GM19397 (cell line): Measurements from ENCODE around the gene ADGRA3.

ENCODE experiments used
- ATAC-seq: cut with Tn5 transposase; IDR thresholded peaks from one replicate; pipeline ENCODE4 v1.9.1; 2021; ENCODE audit warnings: mild to moderate bottlenecking, moderate library complexity; ENCODE audit not compliant: unreplicated experiment

ADGRA3 gene

DNA sequence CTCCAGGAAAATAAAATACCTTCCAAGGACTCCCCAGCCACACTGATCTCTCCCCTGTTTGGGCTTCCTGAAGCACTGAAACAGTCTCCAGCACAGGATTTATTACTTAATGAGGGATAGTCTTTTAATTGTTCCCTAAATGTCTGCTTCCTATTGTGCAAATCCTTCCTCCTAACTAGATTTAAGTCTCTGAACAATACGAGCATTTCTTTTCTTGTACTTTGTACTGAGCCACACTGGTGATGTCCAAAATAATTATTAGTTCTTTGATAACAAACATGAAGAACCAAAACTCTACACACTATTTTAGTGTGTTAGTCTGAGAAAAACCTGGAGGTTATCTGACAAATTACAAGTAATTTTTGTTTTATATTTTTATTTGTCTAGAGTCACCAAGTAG is 5.1 kb downstream of the ADGRA3 start:
- no peak for ATAC-seq

DNA sequence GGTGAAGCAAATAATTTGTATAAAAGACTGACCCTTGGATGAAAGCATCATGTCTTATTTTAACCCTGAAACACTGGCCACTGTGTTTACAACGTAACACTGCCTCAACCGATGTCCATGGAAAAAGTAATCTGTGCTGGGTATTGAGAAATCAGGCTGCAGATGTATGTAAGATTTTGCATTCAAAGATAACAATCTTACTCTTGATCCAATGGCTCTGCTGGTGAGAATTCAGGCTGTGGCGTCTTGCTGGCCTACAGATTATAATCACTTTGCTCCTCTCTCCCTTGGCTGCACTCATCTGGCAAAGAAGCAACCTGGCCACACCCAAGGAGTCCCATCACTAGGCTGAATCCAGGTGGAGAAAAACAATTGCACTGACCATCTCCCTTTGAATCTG is 7.5 kb downstream of the ADGRA3 start:
- ATAC-seq = no peak

GRCh38 chr4:22504922-22505321 is 10.9 kb downstream of the ADGRA3 start:
- no peak for ATAC-seq

DNA sequence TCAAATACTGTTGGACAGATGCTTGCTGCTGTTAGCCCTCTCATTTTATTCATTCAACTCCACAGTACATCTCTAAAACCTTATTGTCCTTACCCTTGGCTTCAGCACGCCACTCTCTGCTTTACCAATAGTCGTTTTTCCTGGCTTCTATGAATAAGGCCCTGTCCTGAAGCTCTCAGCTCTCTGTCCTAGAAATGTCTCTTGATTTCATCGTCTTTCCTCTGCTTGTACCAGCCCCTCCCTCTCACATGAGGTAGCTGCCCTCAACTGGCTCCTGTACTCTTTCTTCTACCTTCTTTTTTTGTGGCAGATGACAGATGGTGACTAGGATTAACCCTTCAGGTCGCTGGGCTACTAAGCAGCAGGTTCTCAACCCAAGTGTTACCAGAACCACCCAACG is 11.4 kb downstream of the ADGRA3 start:
- ATAC-seq = no peak

GRCh38 chr4:22502895-22503814 is 12.7 kb downstream of the ADGRA3 start:
- no peak for ATAC-seq

- ATAC-seq = no peak
Observed at GRCh38 chr4:22501715-22502095, 14.2 kb downstream of the ADGRA3 start.

GRCh38 chr4:22500831-22501714 is 14.8 kb downstream of the ADGRA3 start:
- no peak for ATAC-seq

DNA sequence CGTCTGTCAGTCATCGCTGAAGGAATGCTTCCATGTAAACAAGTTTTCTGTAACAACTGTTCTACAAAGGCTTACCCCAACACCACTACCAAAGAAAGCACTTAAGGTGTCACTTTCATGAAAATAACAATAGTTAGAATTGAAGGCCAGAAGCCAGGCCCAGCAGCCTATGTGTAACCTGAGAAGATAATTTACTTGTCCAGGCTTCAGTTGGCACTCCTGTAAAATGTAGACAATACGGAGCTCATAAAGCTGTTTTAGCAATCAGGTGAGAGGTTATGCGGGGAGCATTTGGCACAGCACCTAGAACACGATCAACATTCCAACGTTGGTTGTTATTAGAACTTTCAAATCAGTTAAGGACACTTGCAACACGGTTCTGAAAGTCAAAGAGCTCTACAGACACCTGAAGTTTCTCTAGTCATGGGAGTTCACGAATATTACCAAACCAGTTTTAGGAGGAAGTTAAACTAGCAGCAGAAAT is 15.7 kb downstream of the ADGRA3 start:
- no peak for ATAC-seq

DNA sequence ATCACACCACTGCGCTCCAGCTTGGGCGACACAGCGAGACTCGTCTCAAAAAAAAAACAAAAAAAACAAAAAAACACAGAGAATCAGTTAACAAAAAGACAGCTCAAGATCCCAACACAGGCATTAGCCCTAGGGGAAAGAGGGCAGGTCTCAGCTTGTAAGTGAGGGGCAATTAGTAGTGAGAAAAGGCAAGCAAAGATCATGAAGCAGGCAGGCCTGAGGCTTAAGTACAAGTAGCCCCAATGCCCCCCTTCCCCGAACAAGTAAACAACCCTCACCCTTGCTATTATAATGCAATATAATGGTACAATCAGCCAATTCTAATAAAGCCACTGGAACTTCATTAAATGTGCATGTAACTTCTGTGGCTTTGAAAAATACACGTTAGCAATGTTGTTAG is 17.0 kb downstream of the ADGRA3 start:
- no peak for ATAC-seq

DNA sequence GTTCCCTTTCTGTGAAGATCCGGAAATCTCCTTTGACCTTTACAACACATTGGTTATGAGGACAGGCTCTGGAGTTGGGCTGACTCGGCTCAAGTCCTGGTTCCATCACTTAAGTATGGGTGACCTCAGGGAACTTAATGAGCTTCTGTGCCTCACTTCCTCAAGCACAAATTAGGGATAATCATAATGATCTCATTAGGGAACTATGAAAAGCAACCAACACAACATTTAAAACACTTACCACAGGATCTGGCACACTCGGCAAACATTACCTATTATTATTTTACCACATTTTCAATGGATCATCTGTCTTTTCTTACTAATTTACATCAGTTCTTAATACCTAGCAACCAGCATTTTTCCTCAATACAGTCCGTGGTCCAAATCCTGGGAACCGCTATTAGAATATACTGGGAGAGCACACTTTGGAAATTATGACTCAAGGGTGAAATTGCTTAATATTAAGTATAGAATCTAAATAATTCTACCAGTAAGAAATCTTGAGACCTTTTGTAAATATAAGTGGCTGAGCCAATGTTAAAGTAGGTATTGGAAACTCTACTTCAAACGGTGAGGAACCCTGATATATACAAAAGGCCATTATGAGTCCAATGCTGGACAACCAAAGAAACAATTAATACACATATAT is 19.6 kb downstream of the ADGRA3 start:
- ATAC-seq = no peak

- ATAC-seq = no peak
Observed at GRCh38 chr4:22493523-22493922, 22.3 kb downstream of the ADGRA3 start.

DNA sequence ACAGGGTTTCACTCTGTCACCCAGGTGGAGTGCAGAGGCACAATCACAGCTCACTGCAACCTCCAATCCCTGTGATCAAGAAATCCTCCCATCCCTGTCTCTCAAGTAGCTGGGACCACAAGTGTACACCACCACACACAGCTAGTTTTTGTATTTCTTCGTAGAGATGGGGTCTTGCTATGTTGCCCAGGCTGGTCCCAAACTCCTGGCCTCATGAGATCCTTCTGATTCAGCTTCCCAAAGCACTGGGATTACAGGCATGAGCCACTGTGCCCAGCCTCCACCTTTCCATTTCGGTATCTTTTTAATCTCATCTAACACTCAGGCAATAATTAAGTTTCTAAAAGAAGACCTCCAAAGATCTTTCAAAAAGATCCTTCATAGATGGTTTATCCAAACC is 22.9 kb downstream of the ADGRA3 start:
- no peak for ATAC-seq

- no peak for ATAC-seq
Observed at GRCh38 chr4:22491939-22492338, 23.9 kb downstream of the ADGRA3 start.

GRCh38 chr4:22490718-22491315 is 25.0 kb downstream of the ADGRA3 start:
- ATAC-seq = no peak

- ATAC-seq = no peak
Observed at GRCh38 chr4:22488106-22488505, 27.8 kb downstream of the ADGRA3 start.

GRCh38 chr4:22487328-22487727 is 28.5 kb downstream of the ADGRA3 start:
- no peak for ATAC-seq

DNA sequence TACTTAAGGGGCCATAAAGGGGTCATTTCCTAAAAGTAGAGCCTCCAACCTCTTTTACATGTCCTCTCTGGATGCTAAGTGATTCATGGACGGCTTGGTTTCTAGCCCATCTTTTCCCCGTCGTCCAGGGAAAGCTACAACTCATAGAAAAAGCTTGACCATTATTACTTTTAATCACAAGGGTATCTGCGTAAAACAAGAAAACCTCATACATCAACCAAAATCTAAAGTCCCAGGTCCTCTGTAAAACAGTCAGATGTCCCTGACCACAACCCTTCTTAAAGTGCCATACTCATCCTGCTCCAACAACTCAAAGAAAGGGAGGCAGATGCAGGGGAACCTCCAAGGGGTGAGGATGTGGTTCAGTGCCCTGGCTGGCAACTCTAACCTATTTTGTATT is 29.6 kb downstream of the ADGRA3 start:
- ATAC-seq = no peak

DNA sequence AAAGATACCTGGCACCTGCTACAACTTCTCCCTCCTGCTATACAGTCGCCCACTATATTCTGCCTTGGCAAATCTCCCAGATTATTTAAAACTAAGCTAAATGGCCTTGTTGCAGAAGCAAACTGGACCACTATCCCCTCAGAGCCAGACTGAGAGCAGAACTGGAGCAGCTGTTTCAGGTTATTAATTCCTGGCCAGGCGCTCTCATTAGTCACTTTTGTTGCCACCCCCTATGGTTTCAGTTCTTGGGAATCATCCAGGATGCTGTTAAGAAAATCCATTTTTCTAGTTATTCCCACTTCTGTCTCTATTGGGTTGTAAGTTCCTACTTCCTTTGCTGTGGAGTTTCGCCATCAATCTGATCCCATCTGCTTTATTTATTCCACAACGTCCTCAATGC is 30.1 kb downstream of the ADGRA3 start:
- ATAC-seq = no peak

- ATAC-seq = no peak
Observed at GRCh38 chr4:22483551-22483981, 32.3 kb downstream of the ADGRA3 start.

DNA sequence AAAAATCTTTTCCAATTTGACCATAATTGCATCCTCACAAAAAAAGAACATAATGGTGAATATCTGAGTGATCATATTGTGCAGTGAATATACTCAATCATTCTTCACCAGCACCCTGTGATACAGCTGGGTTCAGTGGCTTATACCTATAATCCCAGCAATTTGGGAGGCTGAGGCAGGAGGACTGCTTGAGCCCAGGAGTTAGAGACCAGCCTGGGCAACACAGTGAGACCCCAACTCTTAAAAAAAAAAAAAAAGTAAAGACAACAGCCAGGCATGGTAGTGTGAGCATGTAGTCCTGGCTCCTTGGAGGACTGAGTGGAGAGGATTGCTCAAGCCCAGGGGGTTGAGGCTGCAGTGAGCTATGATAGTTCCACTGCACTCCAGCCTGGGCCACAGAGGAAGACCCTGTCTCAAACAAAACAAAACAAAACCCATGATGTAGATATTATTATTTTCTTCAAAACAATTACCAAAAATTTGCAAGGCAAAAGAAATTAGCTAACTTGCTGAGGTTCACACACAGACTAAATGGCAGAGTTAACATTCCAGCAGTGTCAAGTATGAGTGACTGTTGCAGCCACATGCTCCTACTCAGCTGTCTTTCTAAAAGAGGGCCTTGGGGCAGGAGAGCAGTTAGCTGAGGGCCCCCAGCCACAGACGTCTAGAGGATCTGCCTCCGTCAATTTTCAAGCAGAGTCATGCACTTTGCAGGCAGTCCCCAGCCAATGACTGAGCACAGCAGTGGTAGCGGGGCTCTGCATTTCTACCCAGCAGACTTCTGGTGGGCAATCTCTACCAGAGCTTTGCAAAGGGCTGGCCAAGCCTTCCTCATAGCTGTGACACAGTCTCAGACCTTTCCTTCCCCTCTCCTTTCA is 33.4 kb downstream of the ADGRA3 start:
- ATAC-seq = no peak
